Astrocyte of the spinal cord (primary cell): ENCODE measurements around the gene NMD3.
A peak's percentile ranks its signal among the peaks of the same experiment; 100 is the strongest.
"Not testable (repeated sequence)": the region's sequence is repeated elsewhere in the genome, so short reads cannot be mapped to it uniquely, and the experiment has no call there.

Experiments used
- DNase-seq: peaks from one replicate; pipeline ENCODE4 v3.0.0; 2011; ENCODE audit warnings: low read depth, low spot score
- H3K4me3 ChIP-seq: 2 replicates; pipeline ENCODE4 v1.5.1; 2011; ENCODE audit warnings: low read depth, mild to moderate bottlenecking, low read length, moderate library complexity
- in situ Hi-C: cut with HindIII; loops from 2 replicates; pipeline ENCODE4 v1.10.0; 2017; ENCODE audit warnings: low sequenced_read_pairs
- TF ChIP-seq, protein P1 (sequence below): IDR thresholded peaks from 2 replicates; pipeline ENCODE4 v1.5.1; 2012; ENCODE audit warnings: low read depth, mild to moderate bottlenecking, low read length, inconsistent platforms

Gene NMD3

DNA sequence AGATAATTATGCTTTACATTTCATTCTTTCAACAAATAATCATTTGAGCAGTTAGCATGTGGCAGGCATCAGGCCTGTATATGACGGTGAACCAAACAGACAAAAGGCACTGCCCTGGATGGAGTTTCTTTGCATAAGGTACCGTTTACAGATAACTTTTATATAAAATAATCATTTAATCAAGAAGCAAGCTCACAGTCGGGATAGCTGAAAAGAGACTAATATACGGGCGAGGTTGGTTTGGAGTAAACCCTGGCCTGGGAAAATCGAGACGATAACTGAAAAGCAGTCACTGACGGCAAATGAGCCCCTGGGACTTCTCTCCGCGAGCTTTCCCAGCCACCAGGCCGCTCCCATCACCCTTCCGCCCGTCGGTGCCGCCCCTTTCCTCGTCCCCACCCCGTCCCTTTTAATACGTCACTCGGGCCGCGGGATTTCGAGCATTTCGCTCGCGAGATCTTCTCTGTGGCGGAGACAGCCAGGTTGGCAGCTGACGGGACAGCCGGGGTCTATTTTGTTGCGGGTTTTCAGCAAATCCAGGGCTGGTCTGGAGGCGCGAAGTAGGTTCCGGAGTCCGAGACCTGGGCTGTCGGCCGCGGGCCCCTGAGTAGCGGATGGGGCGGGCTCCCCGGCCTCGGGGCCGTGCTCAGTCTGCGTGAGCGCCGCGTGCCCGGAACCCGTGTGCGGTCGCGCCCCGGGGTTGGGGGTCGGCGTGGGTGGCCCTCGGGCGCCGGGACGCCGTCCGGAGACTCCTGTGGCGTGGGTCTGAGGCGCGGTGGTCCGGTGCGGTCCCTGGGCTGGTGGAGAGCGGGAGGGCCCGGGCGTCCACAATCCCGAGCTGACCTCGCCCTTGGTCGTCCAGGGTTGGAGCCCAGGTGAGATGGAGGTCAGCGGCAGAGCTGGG, at the start of gene NMD3:
Gene NMD3, plus strand, starts transcription at position 462 of the 904 bp plus-strand sequence. CDS start 703 bp downstream, outside the sequence.
- peak; percentile 96 for DNase-seq
- H3K4me3 ChIP-seq = peak within 1 kb of the TSS; percentile 91
- TF ChIP-seq, protein P1, sequence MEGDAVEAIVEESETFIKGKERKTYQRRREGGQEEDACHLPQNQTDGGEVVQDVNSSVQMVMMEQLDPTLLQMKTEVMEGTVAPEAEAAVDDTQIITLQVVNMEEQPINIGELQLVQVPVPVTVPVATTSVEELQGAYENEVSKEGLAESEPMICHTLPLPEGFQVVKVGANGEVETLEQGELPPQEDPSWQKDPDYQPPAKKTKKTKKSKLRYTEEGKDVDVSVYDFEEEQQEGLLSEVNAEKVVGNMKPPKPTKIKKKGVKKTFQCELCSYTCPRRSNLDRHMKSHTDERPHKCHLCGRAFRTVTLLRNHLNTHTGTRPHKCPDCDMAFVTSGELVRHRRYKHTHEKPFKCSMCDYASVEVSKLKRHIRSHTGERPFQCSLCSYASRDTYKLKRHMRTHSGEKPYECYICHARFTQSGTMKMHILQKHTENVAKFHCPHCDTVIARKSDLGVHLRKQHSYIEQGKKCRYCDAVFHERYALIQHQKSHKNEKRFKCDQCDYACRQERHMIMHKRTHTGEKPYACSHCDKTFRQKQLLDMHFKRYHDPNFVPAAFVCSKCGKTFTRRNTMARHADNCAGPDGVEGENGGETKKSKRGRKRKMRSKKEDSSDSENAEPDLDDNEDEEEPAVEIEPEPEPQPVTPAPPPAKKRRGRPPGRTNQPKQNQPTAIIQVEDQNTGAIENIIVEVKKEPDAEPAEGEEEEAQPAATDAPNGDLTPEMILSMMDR = no peak
- in situ Hi-C loops = no loop called here

DNA sequence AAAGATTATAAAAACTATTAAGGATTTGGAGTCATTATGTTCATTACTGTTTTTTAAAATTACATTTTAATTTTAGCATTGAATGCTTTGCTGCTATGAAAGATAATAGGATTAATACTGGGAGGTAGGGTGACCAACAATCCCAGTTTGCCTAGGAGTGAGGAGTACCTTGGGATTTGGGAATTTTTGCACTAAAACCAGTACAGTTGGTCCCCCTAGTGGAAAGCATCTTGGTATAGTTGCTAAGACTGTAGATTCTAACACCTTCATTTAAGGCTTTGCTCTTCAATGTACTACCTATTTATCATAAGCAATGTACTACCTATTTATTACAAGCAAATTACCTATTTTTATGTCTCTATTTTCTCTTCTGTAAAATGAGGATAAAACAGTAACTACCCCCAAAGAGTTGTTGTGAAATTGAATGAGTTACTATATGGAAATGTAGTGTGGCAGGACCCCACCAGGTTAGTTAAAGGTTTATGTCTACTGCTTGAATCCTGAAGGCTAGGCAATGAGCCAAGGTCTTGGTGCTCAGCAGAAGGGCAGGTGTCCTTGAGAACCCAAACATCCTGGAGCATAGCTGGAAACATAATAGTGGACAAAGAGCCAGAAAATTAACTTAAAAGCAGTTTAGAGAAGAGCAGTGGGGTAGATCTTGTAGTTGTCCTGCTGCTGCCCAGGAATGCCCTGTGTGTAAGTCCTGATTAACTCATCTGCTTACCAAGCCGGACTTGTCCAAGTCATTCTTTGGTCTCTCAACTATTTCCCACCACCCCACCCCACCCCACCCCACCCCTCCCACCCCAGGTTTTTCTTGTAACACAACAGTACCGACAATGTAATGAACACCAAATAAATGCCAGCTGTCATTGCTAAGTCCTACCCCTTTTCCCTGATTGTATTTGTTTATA, 49.2 kb upstream of the NMD3 start:
- peak; percentile 30 for DNase-seq
- no peak overlapping the region for H3K4me3 ChIP-seq
- TF ChIP-seq, protein P1 = peak; percentile 29
- in situ Hi-C loops = no loop called here

DNA sequence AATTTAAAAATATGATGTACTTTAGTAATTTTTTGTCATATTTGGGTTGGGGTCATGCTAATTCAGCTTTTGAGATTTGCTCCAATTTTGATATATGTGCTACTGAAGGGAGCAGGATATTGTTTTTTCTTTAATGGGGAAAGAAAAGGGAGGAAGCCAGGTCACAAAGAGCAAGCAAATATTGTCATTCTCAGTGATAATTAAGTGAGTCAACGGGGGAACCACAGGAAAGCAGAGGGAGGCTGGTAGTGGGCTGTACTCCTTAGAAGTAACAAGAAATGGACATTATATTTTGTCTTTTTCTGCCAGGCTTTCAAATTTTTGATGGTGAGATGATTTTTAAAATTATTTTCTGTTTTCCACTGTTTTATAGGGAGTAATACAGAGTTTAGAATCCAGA, 45.6 kb upstream of the NMD3 start:
- TF ChIP-seq, protein P1 = no peak
- no peak for DNase-seq
- in situ Hi-C loops = no loop called here
- no peak overlapping the region for H3K4me3 ChIP-seq

DNA sequence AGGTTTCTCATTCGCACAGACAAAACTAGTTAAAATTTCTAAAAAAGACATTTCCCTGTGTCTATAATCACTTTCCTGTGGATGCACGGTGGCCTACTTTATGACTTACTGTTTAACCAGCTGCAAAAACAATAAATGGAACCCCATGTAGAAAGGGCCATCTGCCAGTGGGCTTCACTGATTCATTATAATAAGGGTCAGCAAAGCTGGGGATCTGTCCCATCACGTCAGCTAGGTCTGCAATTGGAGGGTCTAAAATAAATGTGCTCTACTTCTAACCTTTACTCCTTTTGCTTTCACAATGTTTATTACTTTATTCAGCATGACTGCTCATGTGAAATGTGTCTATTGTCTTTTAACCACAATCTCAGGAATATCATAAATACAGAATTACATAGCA, 43.1 kb upstream of the NMD3 start:
- TF ChIP-seq, protein P1 = no peak
- peak; percentile 78 for DNase-seq
- in situ Hi-C loops = no loop called here
- no peak overlapping the region for H3K4me3 ChIP-seq

DNA sequence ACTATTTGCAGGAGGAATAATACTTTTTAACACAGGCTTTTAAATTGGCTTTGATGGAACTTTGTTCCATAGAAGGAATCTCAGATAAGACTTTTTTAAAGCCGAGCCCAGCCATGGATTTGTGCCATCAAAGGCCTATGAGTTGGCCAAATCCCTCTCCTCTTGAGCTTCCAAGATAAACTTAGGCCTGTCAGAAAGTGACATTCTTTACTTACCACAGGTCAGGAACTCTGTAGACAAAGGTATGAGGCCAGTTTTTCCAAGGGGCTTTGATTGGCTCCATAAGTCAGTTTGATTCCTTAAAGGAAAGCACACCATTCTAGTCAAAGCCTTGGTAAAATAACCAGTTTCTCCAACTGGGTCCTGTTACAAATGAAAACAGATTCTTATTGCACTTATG, 39.7 kb upstream of the NMD3 start:
- in situ Hi-C loops, H3K4me3 ChIP-seq: not testable (repeated sequence)
- peak; percentile 76 for DNase-seq

DNA sequence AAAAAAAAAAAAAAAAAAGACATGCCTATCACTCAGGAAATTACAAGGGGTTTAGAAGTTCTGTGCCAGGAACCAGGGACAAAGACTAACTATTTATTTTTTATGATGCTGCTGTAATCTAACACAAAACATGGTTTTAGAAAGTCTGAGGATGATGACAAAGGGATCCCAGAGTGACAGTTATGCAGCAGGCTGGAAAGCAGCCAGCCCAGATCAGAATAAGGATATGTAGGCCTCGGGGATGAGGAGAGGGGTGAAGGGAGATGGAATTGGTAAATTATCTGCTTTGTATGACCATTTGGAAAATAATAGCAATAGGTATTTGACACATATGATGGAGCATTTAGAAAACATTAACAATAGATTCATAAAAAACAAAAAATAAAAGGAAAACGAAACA, 34.1 kb upstream of the NMD3 start:
- no peak for DNase-seq
- TF ChIP-seq, protein P1 = no peak
- no peak overlapping the region for H3K4me3 ChIP-seq
- in situ Hi-C loops = no loop called here
